T-helper 17 cell (primary cell): Measurements from ENCODE around the gene MAN2B2. TPM values are rescaled to one million over a fixed set of nuclear protein-coding genes. Genes with fewer than 3 reads are reported as not detected.
A peak's percentile ranks its signal among the peaks of the same experiment; 100 is the strongest.

Experiments used
- ATAC-seq: fragments of 150-1000 bp; cut with Tn5 transposase; 2 replicates; pipeline ENCODE4 v1.10.0; 2021; ENCODE audit warnings: mild to moderate bottlenecking, moderate library complexity
- DNase-seq, 3 donors: peaks; one replicate each; pipeline versions ENCODE4 v3.0.0 to v3.0.0-alpha.2; 2020 to 2021
- H3K9me3 ChIP-seq: one replicate; pipeline ENCODE4 v1.7.0; 2013; ENCODE audit warnings: low read length, mild to moderate bottlenecking; ENCODE audit not compliant: control insufficient read depth, poor library complexity, severe bottlenecking
- H3K27ac Mint-ChIP-seq: one replicate; pipeline ENCODE4 v1.8.0; 2022; ENCODE audit warnings: mild to moderate bottlenecking, moderate library complexity, mixed read lengths
- H3K27me3 Mint-ChIP-seq: one replicate; pipeline ENCODE4 v1.8.0; 2022; ENCODE audit warnings: mixed read lengths
- H3K36me3 Mint-ChIP-seq: one replicate; pipeline ENCODE4 v1.8.0; 2022; ENCODE audit warnings: low read depth, mixed read lengths
- H3K4me1 Mint-ChIP-seq: one replicate; pipeline ENCODE4 v1.8.0; 2022; ENCODE audit warnings: mild to moderate bottlenecking, mixed read lengths
- H3K4me3 Mint-ChIP-seq: one replicate; pipeline ENCODE4 v1.8.0; 2022; ENCODE audit warnings: mild to moderate bottlenecking, moderate library complexity, mixed read lengths
- total RNA-seq, 4 donors: library from RNA in 2 of 4; stranded (reverse) in 2 of 4; gene quantifications; one replicate each; pipeline ENCODE4 v1.2.3 and lab custom pipeline; 2022 to 2026

MAN2B2 gene
- total RNA-seq (10 to 100 TPM; 27.0 to 34.9 TPM), total RNA-seq (lab: John Stamatoyannopoulos, UW) (84.1 to 88.4 reads per million in 2 donors)

DNA sequence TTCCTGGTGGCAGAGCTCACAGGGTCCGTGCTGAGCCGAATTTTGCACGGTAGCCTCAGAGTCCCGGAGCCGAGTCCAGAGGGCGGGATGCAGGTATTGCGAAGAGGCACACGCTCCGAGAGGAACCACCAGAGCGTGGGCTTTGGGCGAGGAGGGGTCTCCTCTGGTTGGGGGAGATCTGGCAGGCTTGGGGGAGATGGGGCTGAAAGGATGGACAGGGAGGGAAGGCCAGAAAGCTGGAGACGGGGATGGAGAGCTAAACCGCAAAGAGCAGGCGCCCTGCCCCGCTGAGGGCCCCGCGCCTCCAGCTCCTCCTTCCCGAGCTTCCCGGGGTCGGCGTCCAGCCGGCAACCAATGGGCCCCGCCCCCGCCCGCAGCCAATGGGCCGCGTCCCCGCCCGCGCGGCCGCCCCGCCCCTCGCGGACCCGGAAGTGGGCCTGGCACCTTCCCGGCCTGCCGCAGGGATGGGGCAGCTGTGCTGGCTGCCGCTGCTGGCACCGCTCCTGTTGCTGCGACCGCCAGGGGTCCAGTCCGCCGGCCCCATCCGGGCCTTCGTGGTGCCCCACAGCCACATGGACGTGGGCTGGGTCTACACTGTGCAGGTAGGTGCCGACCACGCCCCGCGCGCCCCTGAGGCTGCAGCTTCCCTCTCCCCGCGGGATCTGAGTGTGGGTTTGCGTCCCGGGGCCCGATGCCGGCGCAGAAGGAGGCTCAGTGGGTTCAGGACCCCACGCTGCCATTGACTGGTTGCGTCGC, at the start of gene MAN2B2:
Gene MAN2B2, plus strand, starts transcription at position 443 of the 756 bp plus-strand sequence. Its CDS starts 22 bp downstream, at position 465.
- peak; percentile 96 for ATAC-seq
- H3K27ac Mint-ChIP-seq, result peak within 1 kb of the TSS; percentile 82
- peaks cover 12% of the 10 kb centered on the region for H3K36me3 Mint-ChIP-seq
- no peaks in the 10 kb centered on the region for H3K27me3 Mint-ChIP-seq
- H3K9me3 ChIP-seq, result no peaks in the 10 kb centered on the region
- peaks cover 11% of the 10 kb centered on the region for H3K4me1 Mint-ChIP-seq
- H3K4me3 Mint-ChIP-seq, result peak within 1 kb of the TSS; percentile 92
- peak; percentile 71 to 83 (median 82) for DNase-seq

DNA sequence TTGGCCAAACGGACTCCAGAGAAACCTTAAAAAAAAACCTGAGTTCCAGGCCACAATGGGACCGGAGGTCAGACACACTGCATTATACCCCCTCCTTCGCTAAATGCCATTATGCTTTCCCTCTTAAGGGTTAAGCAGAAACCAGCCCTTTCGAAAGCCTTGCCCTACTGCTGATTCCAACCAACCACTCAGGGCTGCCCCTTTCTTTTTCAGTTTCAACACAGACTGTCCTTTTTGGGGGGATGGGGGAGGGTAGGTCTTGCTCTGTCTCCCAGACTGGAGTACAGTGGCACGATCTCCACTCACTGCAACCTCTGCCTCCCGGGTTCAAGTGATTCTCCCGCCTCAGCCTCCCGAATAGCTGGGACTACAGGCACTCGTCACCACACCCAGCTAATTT, 49.5 kb upstream of the MAN2B2 start:
- DNase-seq (no peak), ATAC-seq (no peak)
- Mint-ChIP-seq H3K36me3 (no peaks in the 10 kb centered on the region), H3K4me1 (peaks cover 3% of the 10 kb centered on the region), H3K27me3 (peaks cover 30% of the 10 kb centered on the region), H3K4me3 (no peak overlapping the region), H3K27ac (no peak overlapping the region)
- no peaks in the 10 kb centered on the region for H3K9me3 ChIP-seq

DNA sequence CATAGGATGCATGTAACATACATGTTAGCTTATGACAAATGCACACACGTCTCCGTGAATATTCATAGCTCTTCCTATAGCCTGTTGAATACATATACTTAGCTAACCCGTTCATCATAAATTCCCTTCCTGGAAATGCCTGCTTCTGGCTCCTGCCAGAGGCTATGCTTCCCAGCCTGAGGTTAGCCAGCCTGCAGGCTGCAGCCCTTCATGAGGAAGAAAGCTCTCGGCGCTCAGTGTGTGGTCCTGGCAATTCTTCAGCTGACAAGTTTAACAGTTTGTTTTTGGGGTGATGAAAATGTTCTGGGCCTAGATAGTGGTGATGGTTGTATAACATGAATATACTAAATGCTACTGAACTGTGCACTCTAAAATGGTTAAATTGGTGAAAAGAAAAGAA, 48.8 kb upstream of the MAN2B2 start:
- Mint-ChIP-seq H3K4me3 (no peak overlapping the region), H3K4me1 (peaks cover 3% of the 10 kb centered on the region), H3K27ac (no peak overlapping the region), H3K27me3 (peaks cover 28% of the 10 kb centered on the region), H3K36me3 (no peaks in the 10 kb centered on the region)
- H3K9me3 ChIP-seq, result no peaks in the 10 kb centered on the region
- ATAC-seq, result no peak
- DNase-seq, result no peak

DNA sequence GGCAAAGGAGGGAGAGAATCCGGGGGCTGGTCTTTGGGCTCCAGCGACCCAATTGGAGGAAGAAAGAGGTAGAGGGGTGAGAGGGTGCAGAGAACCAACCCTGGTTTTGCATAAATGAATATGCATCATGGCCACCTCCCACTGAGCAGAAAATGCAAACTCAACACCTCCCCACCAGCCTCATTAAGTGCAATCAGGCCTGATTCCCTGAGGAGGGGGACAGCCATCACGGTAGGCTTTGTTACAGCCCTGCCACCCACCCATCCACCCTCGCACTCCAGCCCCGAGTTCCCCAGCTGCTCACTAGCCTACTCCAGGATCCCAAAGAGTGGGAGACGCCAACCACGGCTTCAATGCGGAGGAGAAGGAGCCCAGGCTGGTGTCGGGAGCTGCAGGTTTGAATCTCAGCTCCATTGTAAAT, 48.3 kb upstream of the MAN2B2 start:
- H3K9me3 ChIP-seq, result no peaks in the 10 kb centered on the region
- H3K4me1 Mint-ChIP-seq, result peaks cover 3% of the 10 kb centered on the region
- ATAC-seq (no peak), DNase-seq (no peak)
- peaks cover 23% of the 10 kb centered on the region for H3K27me3 Mint-ChIP-seq
- no peak overlapping the region for H3K4me3 Mint-ChIP-seq
- H3K36me3 Mint-ChIP-seq, result no peaks in the 10 kb centered on the region
- no peak overlapping the region for H3K27ac Mint-ChIP-seq

DNA sequence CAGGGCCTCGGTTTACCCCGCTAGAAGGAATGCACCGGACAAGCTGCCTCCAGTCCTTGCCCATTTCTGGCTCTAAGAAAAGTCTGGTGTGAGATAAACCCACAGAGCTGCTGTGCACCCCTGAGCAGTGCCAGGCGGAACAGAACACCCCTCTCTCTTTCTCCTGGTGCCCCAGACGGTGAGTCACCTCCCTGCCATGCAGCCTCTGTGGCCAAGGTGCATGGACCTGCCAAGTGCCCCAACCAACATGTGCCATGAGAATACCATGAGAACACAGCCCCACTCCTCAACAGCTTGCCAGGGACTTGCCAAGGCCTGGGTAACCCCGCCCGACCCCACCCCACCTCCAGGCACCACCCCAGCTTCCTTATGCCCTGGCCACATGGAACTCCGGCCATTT, 47.7 kb upstream of the MAN2B2 start:
- peaks cover 22% of the 10 kb centered on the region for H3K27me3 Mint-ChIP-seq
- DNase-seq (no peak), ATAC-seq (no peak)
- H3K4me1 Mint-ChIP-seq, result peaks cover 3% of the 10 kb centered on the region
- no peaks in the 10 kb centered on the region for H3K36me3 Mint-ChIP-seq
- H3K9me3 ChIP-seq, result no peaks in the 10 kb centered on the region
- H3K27ac Mint-ChIP-seq, result no peak overlapping the region
- no peak overlapping the region for H3K4me3 Mint-ChIP-seq

DNA sequence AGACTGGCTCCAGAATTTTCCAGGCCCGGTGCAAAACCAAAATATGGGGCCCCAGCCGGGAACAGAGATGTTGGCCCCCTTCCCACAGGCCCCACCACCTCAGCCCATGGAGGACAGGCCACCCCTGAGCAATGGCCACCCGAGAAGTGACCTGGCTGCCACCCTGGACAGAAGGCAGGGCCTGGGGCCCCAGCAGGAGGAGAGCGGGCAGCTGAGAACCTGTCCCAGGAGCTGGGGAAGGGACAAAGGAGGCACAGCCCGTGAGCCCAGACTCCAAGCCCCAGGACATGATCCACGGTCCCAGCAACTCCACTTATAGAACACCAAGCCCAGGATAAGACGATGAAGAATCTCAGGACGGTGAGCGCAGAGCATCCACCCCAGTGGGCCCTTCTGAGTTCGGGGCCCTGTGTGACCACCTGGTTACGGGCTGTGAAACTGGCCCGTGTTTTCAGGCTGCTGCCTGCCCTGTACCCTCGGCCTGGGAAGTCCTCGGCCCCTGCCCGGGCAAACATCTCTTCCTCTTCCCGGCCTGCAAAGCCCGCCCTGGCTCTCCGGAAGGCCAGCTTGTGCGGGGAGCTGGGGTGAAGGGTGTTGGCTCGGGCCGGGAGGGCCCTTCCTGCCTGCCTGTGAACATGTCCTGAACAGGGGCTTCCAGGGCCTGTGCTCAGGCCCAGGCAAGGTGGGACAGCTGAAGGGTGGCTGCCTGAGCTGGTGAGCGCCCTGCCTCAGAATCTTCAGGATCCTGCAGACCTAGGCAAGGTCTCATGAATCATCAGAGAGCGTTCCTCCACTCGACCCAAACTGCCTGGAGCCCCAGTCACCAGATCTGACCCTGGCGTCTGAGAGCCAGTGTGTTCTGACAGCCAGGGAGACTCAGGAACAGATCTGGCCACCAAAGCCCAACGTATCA, 47.0 kb upstream of the MAN2B2 start:
- DNase-seq (no peak), ATAC-seq (no peak)
- Mint-ChIP-seq H3K27me3 (peaks cover 22% of the 10 kb centered on the region), H3K27ac (no peak overlapping the region), H3K4me1 (peaks cover 3% of the 10 kb centered on the region), H3K36me3 (no peaks in the 10 kb centered on the region), H3K4me3 (no peak overlapping the region)
- no peaks in the 10 kb centered on the region for H3K9me3 ChIP-seq

DNA sequence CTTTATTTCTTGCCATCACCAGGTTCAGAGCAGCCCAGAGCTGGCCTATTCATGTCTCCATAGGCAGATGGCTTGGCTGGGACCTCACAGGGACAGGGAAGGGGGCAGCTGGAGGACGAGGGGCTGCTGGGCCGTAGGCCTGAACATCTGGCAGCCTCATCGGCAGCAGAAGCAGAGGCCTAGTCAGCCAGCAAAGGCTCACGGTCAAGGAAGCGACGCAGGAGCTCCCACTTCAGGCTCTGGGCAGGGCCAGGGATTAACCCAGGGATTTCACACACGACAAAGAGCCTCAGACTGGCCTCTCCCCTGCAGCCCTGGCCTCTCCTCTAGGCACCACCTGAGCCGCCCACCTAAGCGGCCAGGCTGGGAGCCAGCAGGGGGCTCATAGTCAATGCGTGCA, 46.0 kb upstream of the MAN2B2 start:
- ATAC-seq (no peak), DNase-seq (no peak)
- H3K36me3 Mint-ChIP-seq, result no peaks in the 10 kb centered on the region
- H3K9me3 ChIP-seq, result no peaks in the 10 kb centered on the region
- H3K4me1 Mint-ChIP-seq, result peaks cover 3% of the 10 kb centered on the region
- peaks cover 17% of the 10 kb centered on the region for H3K27me3 Mint-ChIP-seq
- peak overlapping the region; percentile 56 for H3K27ac Mint-ChIP-seq
- no peak overlapping the region for H3K4me3 Mint-ChIP-seq

DNA sequence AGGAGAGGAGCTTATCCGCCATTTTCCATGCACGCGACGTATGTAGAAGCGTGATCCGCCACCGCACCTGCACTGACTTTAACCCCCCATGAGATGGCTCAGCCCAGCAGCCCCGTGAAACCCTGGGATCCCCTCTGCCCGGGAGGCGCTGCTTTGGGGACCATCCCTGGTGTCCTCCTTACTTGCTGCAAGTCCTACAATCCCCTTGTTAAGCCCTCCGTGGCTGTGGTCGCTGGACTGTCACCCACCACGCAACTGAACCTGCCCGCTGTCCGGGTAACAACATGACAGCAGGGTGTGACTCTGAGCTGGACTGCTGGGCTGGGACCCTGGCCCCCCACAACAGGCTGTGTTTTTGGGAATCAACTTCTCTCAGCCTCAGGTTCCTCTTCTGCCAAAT, 44.7 kb upstream of the MAN2B2 start:
- Mint-ChIP-seq H3K27me3 (peaks cover 17% of the 10 kb centered on the region), H3K36me3 (no peaks in the 10 kb centered on the region), H3K4me3 (no peak overlapping the region), H3K4me1 (peaks cover 3% of the 10 kb centered on the region), H3K27ac (no peak overlapping the region)
- no peak for ATAC-seq
- no peaks in the 10 kb centered on the region for H3K9me3 ChIP-seq
- no peak for DNase-seq

DNA sequence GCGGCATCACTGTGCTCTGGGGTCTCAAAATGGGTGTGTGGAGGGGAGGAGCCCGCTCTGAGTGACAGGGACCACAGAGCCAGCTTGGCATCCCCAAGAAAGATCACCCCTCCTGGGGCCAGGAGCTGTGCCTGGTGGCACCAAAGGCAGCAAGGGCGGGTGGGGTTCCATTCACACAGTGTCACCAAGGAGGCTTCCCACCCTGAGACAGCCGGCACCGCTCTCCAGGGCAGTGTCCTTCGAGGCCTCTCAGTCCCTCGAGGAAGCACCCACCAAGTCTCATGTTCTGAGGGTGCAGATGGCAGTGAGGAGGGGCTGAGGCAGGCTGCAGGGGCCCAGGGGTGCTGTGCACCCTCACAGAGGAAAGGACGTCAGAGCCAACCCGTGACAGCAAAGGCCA, 44.0 kb upstream of the MAN2B2 start:
- Mint-ChIP-seq H3K4me3 (no peak overlapping the region), H3K27ac (no peak overlapping the region)

DNA sequence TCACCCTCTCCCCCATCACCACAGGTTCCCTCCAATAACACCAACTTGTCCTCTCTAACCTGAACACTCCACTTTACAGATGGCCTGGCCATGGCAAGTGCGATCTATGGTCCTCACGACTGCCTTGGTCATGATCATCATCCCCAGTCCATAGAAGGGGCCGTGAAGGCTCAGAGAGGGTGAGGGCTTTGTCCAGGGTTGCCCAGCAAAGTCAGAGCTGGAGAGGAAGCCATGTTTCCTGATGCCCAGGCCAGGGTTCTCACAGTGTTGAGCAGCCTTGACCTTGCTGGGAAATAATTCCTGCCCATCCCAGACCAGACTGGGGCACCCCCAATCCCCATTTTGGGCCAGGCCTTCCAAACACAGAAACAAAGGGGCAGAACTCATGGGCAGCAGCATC, 42.9 kb upstream of the MAN2B2 start:
- H3K36me3 Mint-ChIP-seq, result no peaks in the 10 kb centered on the region
- no peaks in the 10 kb centered on the region for H3K9me3 ChIP-seq
- no peak overlapping the region for H3K4me3 Mint-ChIP-seq
- no peaks in the 10 kb centered on the region for H3K4me1 Mint-ChIP-seq
- H3K27ac Mint-ChIP-seq, result no peak overlapping the region
- no peak for DNase-seq
- H3K27me3 Mint-ChIP-seq, result peaks cover 6% of the 10 kb centered on the region
- ATAC-seq, result no peak

More for the DNA sequence above, 44.0 kb upstream of the MAN2B2 start:
- DNase-seq (no peak), ATAC-seq (no peak)
- H3K9me3 ChIP-seq, result no peaks in the 10 kb centered on the region
- Mint-ChIP-seq H3K36me3 (no peaks in the 10 kb centered on the region), H3K27me3 (peaks cover 12% of the 10 kb centered on the region), H3K4me1 (peaks cover 3% of the 10 kb centered on the region)

DNA sequence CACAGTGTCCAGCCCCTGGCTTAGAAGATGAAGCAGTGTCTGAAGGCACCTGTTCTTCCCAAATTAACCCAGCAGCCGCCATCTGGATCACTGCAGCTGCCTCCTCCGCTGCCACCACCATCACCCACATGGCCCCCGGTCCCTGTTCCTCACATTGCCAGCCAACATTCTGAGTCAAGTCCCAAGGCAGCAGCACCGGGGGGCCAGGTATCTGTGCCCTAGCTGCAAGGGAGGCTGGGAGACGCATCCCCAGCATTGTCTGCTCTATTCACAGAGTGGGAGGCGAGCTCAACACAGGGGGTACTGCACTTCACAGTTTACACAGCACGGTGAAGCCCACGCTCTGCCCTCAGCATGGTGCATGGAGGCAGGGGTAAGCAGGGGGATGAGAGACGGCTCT, 42.3 kb upstream of the MAN2B2 start:
- H3K36me3 Mint-ChIP-seq, result no peaks in the 10 kb centered on the region
- no peaks in the 10 kb centered on the region for H3K4me1 Mint-ChIP-seq
- DNase-seq, result no peak
- no peak for ATAC-seq
- H3K4me3 Mint-ChIP-seq, result no peak overlapping the region
- H3K27ac Mint-ChIP-seq, result no peak overlapping the region
- H3K9me3 ChIP-seq, result no peaks in the 10 kb centered on the region
- peaks cover 6% of the 10 kb centered on the region for H3K27me3 Mint-ChIP-seq

DNA sequence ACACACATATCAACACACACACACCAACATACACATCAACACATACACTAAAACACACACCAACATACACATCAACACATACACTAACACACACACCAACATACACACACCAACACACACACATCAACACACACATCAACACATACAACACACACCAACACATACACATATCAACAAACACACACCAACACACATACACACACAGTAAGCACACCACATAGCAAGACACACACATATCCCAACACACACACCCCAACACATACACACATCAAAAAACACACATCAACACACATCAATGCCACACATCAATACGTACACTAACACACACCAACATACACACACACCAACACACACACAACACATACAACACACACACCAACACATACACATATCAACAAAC, 40.9 kb upstream of the MAN2B2 start:
- DNase-seq (no peak), ATAC-seq (no peak)
- H3K27me3 Mint-ChIP-seq, result peaks cover under 1% of the 10 kb centered on the region
- H3K36me3 Mint-ChIP-seq, result no peaks in the 10 kb centered on the region
- no peak overlapping the region for H3K4me3 Mint-ChIP-seq
- no peak overlapping the region for H3K27ac Mint-ChIP-seq
- H3K9me3 ChIP-seq, result no peaks in the 10 kb centered on the region
- no peaks in the 10 kb centered on the region for H3K4me1 Mint-ChIP-seq

DNA sequence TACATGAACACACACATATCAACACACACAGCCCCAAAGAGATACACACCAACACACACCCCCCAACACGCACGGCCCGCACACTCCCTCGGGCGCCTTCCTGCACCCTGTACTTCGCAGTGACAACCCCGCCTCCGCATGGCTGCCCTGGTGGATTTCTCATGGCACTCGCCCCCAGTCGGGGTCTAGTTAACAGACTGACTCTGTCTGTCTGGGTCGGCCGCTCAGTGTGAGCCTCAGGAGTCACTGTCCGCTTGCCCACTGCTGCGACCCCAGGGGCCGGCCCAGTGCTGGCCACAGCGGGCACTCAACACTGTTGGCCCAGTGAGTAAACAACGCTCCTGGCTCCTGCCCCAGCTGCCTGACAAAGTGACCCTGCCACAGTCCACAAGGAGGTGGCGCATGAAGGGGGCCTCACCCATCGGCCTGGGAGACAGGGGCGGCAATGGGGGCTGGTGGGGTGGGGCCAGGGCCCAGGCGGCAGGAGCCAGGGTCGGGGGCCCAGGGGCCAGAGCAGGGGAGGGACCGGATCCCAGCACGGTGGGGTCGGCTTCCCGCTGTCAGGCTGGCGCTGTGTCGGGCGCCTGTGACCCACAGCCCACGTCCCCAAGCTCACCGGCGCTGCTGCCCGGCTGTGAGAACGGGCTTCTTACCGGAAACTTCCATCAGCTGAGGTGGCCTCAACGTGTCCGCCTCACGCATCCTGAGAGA, 40.2 kb upstream of the MAN2B2 start:
- Mint-ChIP-seq H3K4me1 (no peaks in the 10 kb centered on the region), H3K27ac (no peak overlapping the region), H3K27me3 (peaks cover 5% of the 10 kb centered on the region), H3K4me3 (no peak overlapping the region), H3K36me3 (no peaks in the 10 kb centered on the region)
- ATAC-seq (no peak), DNase-seq (no peak)
- no peaks in the 10 kb centered on the region for H3K9me3 ChIP-seq
